ENCODE measurements around the gene CPNE2.

The CPNE2 gene

DNA sequence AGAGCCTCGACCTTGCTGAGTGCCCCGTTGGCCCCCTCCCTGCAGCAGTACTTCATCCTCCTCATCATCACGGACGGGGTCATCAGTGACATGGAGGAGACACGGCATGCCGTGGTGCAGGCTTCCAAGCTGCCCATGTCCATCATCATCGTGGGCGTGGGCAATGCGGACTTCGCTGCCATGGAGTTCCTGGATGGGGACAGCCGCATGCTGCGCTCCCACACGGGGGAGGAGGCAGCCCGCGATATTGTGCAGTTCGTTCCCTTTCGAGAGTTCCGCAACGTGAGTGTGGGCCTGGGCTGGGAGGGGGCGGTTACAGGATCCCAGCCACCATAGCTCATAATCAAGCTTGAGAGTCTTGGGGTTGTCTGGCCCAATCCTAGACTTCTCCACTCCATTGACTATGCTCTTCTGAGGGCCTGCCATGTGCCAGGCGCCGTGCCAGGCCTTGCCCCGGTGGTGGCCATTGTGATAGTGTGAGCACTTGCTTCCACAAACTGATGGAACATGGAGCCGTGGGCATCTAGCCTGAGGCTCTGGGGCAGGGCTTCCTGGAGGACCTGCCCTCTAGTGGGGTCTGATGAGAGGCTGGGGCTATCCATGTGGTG lies 53.8 kb downstream of the CPNE2 start:
- no peak overlapping the region for H3K27ac ChIP-seq (ENCODE audit: low read depth, low read length, poor library complexity, severe bottlenecking)
- peaks cover 7% of the 10 kb centered on the region for H3K4me1 ChIP-seq (ENCODE audit: insufficient read depth, low read length, severe bottlenecking)

DNA sequence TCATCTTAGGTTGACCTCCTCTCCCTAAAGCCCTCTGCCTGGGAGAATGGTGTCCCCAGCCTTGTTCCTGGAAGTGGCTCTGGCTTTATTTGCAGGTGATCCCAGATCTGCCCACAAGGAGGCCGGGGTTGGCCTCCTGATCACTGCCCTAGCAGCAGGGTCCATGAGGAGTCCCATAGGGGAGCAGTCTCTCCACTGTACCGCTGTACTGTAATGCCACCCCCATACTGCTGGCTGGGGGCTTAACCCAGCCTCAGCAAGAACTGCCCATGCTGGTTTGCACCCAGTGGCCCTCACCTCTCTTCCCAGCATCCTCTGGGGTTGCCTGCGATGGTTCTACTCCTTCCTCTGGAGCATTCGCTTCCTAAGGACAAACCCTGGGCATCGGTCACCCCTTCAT lies 54.4 kb downstream of the CPNE2 start:
- no peaks in the 10 kb centered on the region for H3F3A ChIP-seq (ENCODE audit: insufficient read depth, low read length)
- H3K4me3 ChIP-seq (ENCODE audit: low read depth, low read length, poor library complexity, severe bottlenecking) = no peak overlapping the region
- 0 out of 2 replicates have a peak, but pooled peaks cover under 1% of the 10 kb centered on the region for H3K36me3 ChIP-seq (ENCODE audit: insufficient read depth, low read length)
- H3K27me3 ChIP-seq (ENCODE audit: insufficient read depth, low read length) = no peaks in the 10 kb centered on the region
- no peaks in the 10 kb centered on the region for H4K20me1 ChIP-seq (ENCODE audit: insufficient read depth, low read length)
- no peak overlapping the region for H2AFZ ChIP-seq (ENCODE audit: low read length)
- H3K4me1 ChIP-seq (ENCODE audit: insufficient read depth, low read length, severe bottlenecking) = peaks cover 7% of the 10 kb centered on the region
- H3K79me2 ChIP-seq (ENCODE audit: insufficient read depth, low read length) = no peaks in the 10 kb centered on the region
- H3K9ac ChIP-seq (ENCODE audit: low read length) = no peak overlapping the region
- H3K9me2 ChIP-seq (ENCODE audit: low read depth, low read length) = no peaks in the 10 kb centered on the region
- H3K9me3 ChIP-seq (ENCODE audit: low read length) = no peaks in the 10 kb centered on the region
- TF ChIP-seq EZH2 (IDR thresholded peaks at IDR 0.05; ENCODE audit: borderline replicate concordance, low read length) = no peak
- TF ChIP-seq, protein P1, sequence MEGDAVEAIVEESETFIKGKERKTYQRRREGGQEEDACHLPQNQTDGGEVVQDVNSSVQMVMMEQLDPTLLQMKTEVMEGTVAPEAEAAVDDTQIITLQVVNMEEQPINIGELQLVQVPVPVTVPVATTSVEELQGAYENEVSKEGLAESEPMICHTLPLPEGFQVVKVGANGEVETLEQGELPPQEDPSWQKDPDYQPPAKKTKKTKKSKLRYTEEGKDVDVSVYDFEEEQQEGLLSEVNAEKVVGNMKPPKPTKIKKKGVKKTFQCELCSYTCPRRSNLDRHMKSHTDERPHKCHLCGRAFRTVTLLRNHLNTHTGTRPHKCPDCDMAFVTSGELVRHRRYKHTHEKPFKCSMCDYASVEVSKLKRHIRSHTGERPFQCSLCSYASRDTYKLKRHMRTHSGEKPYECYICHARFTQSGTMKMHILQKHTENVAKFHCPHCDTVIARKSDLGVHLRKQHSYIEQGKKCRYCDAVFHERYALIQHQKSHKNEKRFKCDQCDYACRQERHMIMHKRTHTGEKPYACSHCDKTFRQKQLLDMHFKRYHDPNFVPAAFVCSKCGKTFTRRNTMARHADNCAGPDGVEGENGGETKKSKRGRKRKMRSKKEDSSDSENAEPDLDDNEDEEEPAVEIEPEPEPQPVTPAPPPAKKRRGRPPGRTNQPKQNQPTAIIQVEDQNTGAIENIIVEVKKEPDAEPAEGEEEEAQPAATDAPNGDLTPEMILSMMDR (IDR thresholded peaks at IDR 0.05; ENCODE audit: low read length) = 0 out of 2 replicates have a peak, but pooled peaks have one; percentile 5
- H3K27ac ChIP-seq (ENCODE audit: low read depth, low read length, poor library complexity, severe bottlenecking) = no peak overlapping the region
- H3K4me2 ChIP-seq (ENCODE audit: low read length) = no peak overlapping the region

More for the DNA sequence above, 53.8 kb downstream of the CPNE2 start:
- H3K9me3 ChIP-seq (ENCODE audit: low read length) = no peaks in the 10 kb centered on the region
- no peak overlapping the region for H3K9ac ChIP-seq (ENCODE audit: low read length)
- H4K20me1 ChIP-seq (ENCODE audit: insufficient read depth, low read length) = no peaks in the 10 kb centered on the region
- no peaks in the 10 kb centered on the region for H3K27me3 ChIP-seq (ENCODE audit: insufficient read depth, low read length)
- H3F3A ChIP-seq (ENCODE audit: insufficient read depth, low read length) = no peaks in the 10 kb centered on the region
- H3K4me3 ChIP-seq (ENCODE audit: low read depth, low read length, poor library complexity, severe bottlenecking) = no peak overlapping the region
- H3K9me2 ChIP-seq (ENCODE audit: low read depth, low read length) = no peaks in the 10 kb centered on the region
- H3K36me3 ChIP-seq (ENCODE audit: insufficient read depth, low read length) = no peaks in the 10 kb centered on the region
- H3K4me2 ChIP-seq (ENCODE audit: low read length) = no peak overlapping the region
- no peak overlapping the region for H2AFZ ChIP-seq (ENCODE audit: low read length)
- TF ChIP-seq EZH2 (IDR thresholded peaks at IDR 0.05; ENCODE audit: borderline replicate concordance, low read length) = no peak
- TF ChIP-seq, protein P1 (IDR thresholded peaks at IDR 0.05; ENCODE audit: low read length) = no peak
- H3K79me2 ChIP-seq (ENCODE audit: insufficient read depth, low read length) = no peaks in the 10 kb centered on the region

DNA sequence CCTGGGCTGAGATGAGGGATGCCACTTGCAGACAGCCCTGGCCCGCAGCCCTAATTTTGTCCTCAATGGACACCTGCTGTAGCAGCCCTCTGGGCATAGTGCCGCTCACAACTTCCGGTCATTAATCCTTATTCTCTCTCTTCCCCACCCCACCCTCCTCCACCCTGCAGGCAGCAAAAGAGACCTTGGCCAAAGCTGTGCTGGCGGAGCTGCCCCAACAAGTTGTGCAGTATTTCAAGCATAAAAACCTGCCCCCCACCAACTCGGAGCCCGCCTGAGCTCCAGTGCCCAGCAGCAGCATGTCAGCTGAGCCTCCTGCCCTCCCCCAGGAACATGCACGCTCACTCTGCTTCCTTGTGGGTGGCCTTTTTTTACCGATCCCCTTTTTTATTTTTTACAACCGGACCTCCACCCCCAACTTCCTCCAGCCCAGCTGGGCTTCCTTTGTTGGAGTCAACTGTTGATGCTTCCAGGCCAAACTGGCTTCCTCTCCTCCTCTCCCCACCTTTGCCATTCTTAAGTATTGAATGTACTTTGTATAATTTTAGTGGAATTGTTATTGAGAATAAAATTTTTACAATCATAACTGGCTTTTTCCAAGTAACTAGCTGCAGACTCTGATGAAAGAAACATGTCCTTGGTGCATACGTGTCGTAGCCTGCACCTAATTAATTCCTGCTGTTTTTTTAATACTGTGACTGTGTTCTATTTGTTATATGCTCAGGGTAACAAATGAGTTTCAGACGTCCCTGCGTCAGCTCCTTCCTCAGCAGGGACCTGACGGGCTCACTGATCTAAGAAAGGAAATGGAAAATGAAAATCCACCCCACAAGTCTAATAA lies 55.2 kb downstream of the CPNE2 start:
- no peak overlapping the region for H3K27ac ChIP-seq (ENCODE audit: low read depth, low read length, poor library complexity, severe bottlenecking)
- H3K4me2 ChIP-seq (ENCODE audit: low read length) = no peak overlapping the region
- no peaks in the 10 kb centered on the region for H3F3A ChIP-seq (ENCODE audit: insufficient read depth, low read length)
- no peak overlapping the region for H3K4me3 ChIP-seq (ENCODE audit: low read depth, low read length, poor library complexity, severe bottlenecking)
- no peaks in the 10 kb centered on the region for H3K9me3 ChIP-seq (ENCODE audit: low read length)
- no peaks in the 10 kb centered on the region for H3K79me2 ChIP-seq (ENCODE audit: insufficient read depth, low read length)
- H3K9me2 ChIP-seq (ENCODE audit: low read depth, low read length) = no peaks in the 10 kb centered on the region
- H3K4me1 ChIP-seq (ENCODE audit: insufficient read depth, low read length, severe bottlenecking) = peaks cover 7% of the 10 kb centered on the region
- no peak overlapping the region for H3K9ac ChIP-seq (ENCODE audit: low read length)
- H4K20me1 ChIP-seq (ENCODE audit: insufficient read depth, low read length) = no peaks in the 10 kb centered on the region
- no peaks in the 10 kb centered on the region for H3K27me3 ChIP-seq (ENCODE audit: insufficient read depth, low read length)
- no peak for TF ChIP-seq EZH2 (IDR thresholded peaks at IDR 0.05; ENCODE audit: borderline replicate concordance, low read length)
- TF ChIP-seq, protein P1 (IDR thresholded peaks at IDR 0.05; ENCODE audit: low read length) = no peak
- H3K36me3 ChIP-seq (ENCODE audit: insufficient read depth, low read length) = peaks cover 9% of the 10 kb centered on the region; the same call in 1 of the 2 replicates
- H2AFZ ChIP-seq (ENCODE audit: low read length) = no peak overlapping the region

Measured in OCI-LY1 (cell line).